CD4-positive, alpha-beta T cell treated with Interleukin-15 for 1 hour (primary cell): Measurements from ENCODE around the gene CD82.

Experiments
- DNase-seq: peaks from one replicate; pipeline ENCODE4 v3.0.0-alpha.2; 2020

Gene CD82

GRCh38 chr11:44561964-44562734, 3.3 kb upstream of the CD82 start:
- no peak for DNase-seq

DNA sequence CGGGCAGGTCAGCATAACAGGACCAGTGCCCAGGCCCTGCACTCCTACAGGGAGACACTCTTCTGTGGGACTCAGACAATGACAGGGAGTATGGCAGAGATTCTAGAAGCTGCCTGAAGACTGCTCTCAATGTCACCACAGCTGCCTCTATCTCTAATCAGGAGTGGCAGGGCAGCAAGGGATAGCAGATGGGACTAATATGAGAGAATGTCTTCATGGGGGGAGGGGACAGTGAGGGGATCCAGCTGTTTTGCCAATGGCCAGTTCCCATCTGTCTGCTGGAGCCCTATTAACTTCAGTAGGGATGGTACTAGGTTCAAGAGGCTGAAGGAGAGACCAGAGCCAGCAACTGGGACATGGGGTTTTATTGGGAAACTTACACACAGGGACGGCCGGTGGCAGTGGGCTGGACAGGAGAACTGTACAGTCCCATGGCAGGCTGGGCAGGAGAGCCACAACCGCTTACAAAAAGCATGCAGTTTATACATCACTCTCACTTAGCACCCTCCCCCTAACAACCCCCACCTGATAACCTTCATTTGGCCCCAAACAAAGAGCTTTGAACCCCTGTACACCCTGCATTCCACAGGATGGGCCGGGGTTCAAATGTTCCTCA, 2.5 kb upstream of the CD82 start:
- no peak for DNase-seq

DNA sequence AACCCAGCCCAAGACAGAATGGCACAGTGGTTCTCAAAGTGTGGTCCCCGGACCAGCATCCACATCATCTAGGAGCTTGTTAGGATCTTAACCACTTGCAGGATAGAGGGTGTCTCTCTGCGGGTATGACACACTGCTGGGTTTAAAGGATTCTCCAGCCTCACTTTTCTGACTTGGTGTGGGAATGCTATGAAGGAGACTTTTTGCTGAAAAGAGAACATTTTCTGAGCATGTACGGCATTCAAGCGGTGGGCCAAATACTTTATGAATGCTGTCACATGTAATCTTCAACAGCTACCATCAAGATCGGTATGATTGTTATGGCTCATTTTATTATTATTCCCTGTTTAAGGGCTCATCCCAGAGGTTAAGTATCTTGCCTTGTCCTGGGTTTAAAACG, 1.8 kb upstream of the CD82 start:
- no peak for DNase-seq

- no peak for DNase-seq
Measured at GRCh38 chr11:44564166-44564565, 1.3 kb upstream of the CD82 start.

- DNase-seq = peak; percentile 68
Measured at GRCh38 chr11:44564670-44565210, 723 bp upstream of the CD82 start.

DNA sequence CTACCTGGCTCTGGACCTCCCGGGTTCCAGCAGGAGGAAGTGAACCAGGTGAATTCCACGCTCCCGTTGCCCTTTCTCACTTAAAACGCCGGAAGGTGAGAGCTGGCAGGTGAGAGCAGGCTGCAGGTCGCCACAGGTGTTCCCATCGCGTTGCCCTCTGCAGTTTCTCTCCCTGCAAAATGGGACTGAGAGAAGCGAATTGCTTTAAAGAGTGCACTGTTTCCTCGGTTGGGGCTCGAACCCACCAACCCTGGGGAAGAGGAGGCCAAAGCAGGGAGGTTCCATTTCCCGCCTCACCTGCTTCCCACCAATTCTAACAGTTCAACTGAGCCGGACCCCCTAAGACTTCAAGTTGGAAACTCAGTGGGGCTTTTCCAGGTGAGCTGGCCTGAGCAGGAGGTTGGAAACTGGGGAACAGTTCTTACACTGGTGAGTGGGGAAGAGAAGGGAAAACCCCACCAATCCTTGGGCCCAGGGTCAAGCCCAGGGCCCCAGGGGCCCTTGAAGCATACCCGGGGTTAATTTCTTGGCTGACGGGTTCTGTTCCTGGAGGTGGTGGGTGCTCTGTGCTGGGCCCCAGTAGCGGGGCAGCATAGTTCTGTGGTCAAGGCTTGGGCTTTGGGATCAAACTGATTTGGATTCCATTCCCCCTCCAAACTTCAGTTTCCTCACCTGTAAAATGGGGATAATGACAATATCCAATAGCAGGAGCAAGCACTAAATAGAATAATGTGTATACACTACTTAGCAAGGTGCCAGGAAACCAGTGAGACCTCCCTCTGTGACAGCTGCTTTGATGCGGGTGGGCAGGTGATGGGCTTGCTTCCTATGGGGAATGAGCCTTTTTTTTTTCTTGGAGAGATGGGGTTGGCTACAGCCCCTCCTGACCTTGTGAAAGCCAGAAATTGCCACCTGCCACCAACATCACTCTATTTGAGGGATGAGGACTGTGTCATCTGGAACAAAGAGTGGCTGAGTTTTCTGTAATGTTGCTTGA, 788 bp downstream of the CD82 start:
- DNase-seq = no peak

DNA sequence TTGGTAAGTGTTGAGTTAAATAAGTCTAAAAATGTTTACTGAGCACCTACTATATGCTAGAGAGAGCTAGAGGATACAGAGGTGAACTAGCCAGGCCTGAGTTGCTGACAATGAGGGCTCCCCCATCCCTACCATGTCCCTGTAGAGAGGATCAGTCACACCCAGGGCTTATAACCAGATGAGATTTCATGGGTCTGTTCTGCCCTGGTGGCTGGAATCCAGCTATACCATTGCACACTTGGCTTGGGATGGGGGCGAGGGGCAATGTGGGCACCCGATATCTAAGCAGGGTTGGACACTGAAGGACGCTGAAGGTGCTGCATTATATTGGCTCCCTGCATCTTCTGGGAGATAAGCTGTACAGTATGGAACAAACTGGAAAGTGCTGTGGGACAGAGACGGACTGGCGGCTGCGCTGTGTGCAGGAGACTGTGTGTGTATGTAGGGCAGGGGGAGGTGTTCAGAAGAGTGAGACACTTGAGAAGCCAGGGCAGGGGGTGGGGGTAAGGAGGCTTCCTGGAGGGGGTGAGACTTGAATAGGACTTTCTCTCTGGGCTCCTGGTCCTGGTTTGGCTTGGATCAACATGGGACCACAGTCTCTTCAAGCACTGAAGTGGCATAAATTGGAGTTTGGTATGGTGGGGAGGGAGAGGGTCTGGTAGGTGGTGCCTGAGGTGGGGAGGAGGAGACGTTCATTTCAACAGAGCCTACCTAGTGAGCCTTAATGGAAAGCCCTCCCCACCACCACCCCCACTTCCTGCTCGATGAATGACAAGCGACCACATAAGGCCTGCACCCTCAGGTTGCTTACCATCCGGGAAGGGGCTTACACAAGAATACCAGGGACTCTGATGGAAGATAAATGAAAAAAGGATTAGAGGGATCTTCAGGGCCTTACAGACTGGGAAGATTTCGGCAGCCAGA, 1.8 kb downstream of the CD82 start:
- DNase-seq = no peak

DNA sequence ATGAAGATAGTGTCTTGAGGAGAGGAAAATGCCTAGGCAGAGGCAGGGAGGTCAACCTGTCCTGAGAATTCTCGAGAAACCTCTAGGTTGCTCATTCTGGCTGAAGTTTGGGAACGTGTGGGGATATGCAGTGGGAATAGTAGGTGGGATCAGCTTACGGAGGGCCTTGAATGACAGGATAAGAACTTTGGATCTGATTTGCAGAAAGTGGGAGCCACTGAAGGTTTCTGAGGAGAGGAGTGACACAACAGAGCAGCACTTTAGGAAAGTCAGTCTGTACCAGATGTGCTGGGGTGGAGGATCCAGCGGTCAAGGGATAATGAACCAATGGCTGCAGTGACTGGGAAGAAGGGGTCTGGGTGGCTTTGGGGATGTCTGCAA, 2.4 kb downstream of the CD82 start:
- no peak for DNase-seq

DNA sequence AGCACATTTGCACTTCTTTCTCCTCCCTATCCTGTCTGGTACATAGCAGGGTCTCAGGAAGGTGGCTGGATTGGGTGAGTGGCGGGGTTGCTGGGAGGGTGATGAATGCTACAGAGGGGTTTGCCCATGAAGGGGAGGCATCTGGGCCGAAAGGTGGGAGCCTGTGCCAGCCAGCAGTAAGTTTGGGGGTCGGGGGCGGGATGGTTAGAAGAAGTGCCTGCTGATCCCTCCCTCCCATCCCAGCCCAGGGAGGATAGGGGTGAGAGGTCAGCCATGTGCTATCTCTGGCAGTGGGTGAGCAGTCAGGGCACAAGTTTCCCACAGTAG, 2.8 kb downstream of the CD82 start:
- DNase-seq = no peak

DNA sequence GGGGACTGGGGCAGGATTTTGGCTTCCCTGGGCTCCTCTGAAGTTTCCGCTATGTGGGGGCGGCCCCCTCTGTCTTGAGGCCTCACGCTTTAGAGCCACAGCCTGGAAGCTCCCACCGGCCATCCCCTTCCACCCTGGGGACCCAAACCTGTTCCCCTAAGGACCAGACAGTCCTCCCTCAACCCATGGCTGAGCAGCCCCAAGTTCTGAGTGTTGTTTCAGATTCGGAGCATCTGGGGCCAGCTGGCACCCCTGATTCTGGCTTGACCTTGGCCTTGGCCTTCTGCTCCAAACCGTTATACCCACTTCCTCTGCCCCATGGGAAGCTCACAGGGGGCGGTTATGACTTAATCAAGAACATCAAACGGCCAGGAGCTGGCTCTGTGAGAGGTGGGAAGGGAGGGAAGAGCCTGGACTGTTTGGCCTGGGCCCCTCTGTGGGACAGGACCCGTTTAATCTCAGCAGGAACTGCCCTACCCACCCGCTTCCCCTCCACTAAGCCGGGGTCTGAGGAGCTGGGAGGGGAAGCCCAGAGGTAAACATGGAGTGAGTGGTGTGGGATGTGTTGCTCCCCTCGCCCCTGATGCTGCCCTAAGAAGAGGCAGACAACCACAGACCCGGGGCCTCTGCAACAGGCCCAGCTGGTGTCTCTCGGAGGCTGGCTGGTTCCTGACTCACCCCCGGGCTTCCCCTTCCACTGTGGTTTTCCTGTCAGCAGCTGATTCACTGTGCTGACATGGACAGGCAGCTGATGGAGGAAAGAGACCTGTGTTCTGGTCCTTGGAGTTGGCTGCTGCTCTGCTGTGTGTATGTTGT, 3.4 kb downstream of the CD82 start:
- peak; percentile 91 for DNase-seq

DNA sequence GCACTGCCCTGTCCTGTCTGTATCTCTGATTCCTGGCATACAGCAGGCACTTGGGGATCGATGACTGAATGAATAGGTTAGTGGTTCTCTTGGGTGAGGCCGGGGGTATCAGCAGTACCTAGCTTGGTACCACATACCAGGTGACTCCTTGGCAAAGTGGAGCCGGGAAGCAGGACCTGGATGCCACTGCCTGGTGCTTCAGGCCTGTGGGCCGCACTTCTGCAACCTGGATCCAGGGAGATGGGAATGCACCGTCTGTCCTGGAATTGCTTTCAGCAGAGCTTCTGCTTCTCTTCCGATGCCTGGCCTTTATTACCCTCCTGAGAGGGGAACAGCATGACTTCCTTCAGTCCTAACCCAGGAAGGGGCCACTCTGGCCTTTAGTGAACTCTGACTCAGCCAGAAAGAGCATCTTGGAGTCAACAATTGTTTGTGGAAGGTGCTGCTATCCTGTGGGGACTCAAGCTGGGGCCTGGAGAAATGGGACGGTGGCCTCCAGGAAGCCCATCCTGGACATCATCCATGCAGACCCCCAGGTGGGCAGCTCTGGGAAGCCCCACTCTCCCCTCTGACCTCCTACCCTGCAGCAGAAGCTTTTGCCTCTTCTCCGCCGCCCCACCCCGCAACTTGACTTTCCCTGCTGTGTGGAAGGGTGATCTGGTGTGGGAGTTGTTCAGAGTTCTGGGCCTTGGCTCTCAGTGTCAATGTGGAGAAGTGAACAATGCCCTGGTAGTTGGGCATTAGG, 5.1 kb downstream of the CD82 start:
- DNase-seq = no peak

GRCh38 chr11:44571871-44572270, 6.4 kb downstream of the CD82 start:
- no peak for DNase-seq

GRCh38 chr11:44572436-44572835, 7.0 kb downstream of the CD82 start:
- no peak for DNase-seq

- DNase-seq = no peak
Measured at GRCh38 chr11:44572884-44573283, 7.4 kb downstream of the CD82 start.

GRCh38 chr11:44573333-44573732, 7.9 kb downstream of the CD82 start:
- DNase-seq = no peak

DNA sequence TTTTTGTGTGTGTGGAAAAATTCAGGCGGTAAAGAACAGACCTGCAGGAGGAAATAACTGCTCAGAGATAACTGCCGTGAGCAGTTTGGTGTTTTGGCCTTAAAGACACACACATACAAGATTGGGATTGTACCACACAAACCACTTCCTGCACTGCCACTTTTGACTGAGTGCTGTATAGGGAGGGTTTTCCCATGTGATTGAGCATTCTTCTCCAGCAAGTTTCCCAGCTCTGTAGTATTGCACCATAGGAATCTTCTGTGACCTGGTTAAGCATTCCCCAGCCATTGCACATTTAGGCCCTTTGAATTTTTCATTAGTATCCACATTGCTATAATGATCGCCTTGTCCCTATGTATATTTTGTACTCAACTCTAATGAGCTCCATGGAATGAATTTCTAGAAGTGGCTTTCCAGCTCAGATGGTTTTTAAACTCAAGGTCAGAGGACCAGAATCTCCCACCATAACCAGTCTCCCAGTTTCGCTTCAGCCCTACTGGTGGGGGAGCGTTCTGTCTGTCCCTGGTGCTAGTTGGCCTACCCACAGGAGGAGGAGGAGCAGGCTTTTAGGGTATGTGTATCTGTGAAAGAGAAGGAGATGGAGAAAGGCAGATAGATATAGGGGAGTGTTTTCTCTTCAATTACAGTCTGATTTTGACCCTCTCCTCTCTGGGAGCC, 9.3 kb downstream of the CD82 start:
- DNase-seq = no peak

- no peak for DNase-seq
Measured at GRCh38 chr11:44575288-44575672, 9.8 kb downstream of the CD82 start.

- no peak for DNase-seq
Measured at GRCh38 chr11:44575962-44576361, 10.5 kb downstream of the CD82 start.

DNA sequence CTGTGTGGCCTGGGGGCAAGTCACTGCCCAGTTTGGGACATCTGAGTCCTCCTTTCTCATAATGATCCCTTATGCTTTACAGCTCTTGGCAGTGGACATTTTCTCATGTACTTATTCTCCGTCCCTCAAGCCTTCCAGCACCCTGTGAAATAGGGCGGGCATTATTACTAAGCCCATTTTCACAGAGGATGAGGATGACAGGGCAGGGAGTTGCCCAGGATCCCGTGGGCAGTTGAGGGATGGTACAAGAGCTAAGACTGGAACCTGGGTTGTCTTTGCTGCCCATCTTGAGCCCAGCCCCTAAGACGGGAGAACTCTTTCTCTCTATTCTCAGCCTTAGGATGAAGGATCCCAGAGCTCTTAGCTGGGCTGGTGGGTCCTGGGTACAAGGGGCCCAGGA, 11.2 kb downstream of the CD82 start:
- DNase-seq = no peak

DNA sequence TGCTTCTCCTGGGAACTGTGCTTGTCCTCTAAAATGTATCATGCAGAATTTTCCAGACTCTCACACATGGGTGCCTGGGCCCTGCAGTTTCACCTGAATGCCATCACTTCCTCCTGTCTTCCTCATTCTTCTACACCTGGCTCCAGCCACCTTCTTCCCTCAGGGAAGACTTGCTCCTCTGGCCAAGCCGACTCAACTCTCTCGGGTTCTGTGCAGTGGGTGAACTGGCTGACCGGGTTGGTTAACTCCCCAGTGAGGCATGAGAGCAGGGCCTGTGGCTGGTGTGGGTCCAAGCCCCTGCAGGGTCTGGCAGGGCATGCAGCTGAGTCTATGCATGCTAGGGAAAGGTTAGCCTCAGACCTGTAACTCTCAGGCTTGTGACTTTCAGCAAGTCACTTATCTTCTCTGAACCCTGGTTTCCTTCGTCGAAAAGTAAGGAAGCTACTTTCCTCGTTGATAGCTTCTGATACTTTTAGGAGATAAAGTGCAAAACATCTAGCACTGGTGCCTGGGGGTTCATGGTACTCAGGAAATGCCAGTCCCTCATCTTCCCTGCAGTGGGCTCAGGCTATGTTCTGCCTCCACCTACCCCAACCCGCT, 11.9 kb downstream of the CD82 start:
- no peak for DNase-seq
